HG02642 (cell line): ENCODE measurements around the gene SCLY.
"Not testable (repeated sequence)": the region's sequence is repeated elsewhere in the genome, so short reads cannot be mapped to it uniquely, and the experiment has no call there.

ENCODE experiments used
- ATAC-seq: cut with Tn5 transposase; IDR thresholded peaks from one replicate; pipeline ENCODE4 v1.9.1; 2021; ENCODE audit warnings: mild to moderate bottlenecking; ENCODE audit not compliant: unreplicated experiment, poor library complexity

Gene SCLY

DNA sequence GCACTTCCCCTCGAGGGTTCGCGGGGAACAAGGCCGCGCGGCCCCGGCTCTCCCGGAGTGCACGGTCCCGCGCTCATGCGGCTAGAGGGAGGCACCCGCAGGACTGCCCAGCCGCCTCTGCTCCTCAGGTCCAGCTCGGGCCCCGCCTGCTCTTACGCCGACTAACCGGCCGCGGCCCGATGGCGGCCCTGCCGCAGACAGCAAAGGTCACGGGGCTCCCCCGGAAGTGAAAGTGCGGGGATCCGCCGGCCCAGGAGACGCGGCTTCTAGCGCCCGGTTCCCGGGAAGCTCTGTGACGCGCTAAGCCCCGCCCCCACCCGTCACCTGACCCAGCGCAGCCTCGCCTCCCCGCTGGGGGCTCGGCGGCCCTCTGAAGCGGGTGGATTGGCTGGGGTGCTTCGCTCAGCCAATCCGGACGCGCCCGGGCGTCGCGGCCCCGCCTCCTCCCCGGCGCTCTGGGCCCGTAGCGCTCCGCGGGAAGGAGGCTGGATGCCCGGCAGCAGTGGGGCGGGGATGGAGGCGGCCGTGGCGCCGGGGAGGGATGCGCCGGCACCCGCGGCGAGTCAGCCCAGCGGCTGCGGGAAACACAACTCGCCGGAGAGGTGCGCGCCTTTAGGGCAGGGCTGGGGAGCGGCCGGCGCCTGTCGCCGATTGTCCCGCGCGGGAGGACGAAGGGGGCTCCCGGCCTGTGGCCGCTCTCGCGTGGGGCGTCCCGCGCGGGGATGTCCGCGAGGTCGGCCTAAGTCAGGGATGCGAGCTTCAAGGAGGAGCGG, at the start of gene SCLY:
Gene SCLY, plus strand, starts transcription at position 460 of the 773 bp plus-strand sequence. Its CDS starts 54 bp downstream, at position 514.
- ATAC-seq, result peak; percentile 97

DNA sequence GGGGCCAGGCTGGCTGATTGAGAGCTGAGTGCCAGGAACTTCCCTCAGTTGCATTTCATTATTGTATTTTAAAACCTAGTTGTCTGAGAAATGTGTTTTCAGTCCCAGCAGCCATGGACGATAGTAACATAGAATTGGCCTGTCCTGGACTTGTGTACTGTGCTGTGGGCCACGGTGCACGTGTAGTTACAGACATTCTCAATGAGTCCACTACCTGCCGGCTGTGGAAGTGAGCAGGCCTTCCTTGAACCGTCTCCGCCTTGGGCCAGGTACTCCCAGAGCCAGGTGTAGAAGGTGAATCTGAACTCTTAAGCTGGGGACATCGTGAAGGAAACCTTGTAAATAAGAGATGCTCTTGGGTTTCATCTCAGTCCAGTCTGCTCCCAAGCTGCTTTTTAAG, 47.0 kb upstream of the SCLY start:
- ATAC-seq, result no peak

DNA sequence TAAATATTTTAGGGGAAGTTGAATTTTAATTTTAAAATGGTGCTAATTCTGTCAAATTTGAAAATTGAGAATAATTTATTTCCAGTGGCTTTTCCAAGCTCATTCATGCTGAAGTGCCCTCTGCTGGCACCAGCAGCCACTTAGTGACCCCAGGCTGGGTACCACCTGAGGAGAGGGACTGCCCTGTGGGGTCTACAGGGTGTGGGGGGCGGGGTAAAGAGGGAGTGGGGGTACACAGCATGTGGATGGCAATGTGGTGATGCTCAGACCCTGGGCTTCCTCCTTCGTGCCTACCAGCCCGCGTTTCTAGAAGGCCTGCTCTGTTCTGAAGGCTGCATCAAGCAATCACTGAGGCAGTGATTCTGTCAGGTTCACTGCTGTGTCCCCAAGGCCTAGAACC, 45.1 kb upstream of the SCLY start:
- ATAC-seq, result no peak

DNA sequence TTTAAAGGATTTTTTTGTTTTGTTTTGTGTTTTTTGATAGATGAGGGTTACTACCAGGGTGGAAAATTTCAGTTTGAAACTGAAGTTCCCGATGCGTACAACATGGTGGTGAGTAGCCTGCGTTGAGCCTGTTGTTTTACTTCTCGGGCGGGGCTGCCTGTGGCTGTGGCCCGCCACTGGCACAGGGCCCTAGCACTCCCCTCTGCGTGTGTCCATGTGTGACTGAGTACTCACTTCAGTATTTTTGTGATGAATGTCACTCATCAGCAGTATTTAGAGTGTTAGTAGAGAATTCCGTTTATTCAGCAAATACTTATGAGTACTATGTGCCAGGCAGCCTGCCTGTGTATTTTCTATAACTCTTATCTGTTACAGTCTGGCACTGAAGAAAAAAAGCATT, 44.3 kb upstream of the SCLY start:
- no peak for ATAC-seq

- no peak for ATAC-seq
Measured at GRCh38 chr2:238019962-238020361, 40.8 kb upstream of the SCLY start.

DNA sequence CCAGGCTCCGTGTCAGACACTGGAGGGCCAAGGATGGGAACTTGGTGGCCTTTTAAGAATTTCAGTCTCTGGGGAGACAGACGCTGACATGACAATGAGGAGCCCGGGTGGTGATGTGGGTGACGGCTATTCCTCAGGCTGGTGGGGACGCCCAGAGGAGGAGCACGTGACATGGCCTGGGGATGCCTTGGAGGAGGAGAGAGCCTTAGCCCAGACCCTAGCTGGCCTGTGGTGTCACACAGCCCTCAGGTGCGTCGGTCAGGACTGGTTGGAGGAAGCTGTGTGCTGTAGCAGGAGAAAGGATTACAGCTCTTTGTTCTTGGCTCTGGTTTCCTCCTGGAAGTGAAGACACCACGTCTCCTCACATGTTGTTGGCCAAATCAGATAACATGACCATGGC, 40.0 kb upstream of the SCLY start:
- ATAC-seq, result no peak

DNA sequence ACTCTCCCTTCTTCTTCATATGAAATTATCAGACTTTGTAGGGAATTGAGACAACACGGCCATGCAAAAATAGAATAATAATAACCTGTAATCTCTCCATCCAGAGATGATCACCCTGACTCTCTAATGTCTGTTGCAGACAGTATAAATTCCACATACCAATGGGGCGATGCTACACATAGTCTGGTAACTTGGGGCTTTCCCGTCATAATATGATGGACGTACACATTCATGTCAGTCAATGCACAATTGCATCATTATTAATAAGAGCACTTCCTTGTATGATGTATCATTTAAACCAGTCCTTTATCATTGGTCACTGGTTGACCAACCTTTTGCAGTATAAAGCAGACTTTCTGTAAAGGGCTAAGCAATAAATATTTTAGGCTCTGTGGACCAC, 39.5 kb upstream of the SCLY start:
- no peak for ATAC-seq

DNA sequence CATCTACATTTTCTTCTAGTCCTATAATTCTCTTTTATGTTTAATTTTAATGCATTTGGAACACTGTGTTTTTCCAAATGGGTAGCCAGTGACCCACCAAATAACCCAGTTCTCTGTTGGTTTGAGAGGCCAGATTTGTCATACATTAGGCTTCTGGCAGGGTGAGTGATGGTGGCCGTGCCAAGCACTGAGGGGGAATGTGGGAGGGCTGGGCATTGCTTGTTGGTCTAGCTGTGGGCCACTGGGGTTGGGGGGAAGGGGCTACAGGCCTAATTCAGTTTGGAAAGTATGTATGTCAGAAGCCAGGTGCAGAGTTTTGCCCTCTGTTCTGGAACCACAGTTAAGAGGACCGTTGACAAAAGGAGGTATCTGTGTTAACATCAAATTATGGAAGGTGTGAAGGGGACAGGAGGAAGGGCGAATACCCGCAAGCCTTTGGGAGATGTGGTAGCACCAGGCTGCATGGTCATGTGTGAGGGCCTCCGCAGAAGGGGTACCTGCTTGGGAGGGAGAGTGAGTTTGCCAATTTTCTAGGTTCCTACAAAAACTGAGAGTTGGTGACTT, 38.1 kb upstream of the SCLY start:
- no peak for ATAC-seq

DNA sequence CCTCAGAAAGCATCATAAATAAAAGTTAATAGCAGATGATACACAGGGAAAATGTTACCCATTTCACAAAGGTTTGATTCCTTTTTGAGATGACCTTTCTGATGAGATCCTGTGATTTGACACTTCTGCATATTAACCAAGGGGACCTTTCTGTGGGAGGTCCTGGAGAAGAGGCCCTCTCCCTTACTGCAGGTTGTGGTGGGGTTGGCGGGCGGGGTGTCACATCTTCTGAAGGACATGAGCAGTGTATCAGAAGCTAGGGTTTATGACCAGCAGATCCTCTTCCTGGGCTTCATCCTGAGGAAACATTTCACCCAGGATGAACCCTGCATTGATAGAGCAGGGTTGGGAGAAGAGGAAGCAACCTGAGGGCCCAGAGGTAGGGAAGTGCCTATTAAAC, 37.2 kb upstream of the SCLY start:
- ATAC-seq, result no peak

- ATAC-seq, result no peak
Measured at GRCh38 chr2:238024986-238025385, 35.8 kb upstream of the SCLY start.

GRCh38 chr2:238025741-238026360, 35.0 kb upstream of the SCLY start:
- no peak for ATAC-seq

- ATAC-seq, result no peak
Measured at GRCh38 chr2:238027058-238027457, 33.7 kb upstream of the SCLY start.

DNA sequence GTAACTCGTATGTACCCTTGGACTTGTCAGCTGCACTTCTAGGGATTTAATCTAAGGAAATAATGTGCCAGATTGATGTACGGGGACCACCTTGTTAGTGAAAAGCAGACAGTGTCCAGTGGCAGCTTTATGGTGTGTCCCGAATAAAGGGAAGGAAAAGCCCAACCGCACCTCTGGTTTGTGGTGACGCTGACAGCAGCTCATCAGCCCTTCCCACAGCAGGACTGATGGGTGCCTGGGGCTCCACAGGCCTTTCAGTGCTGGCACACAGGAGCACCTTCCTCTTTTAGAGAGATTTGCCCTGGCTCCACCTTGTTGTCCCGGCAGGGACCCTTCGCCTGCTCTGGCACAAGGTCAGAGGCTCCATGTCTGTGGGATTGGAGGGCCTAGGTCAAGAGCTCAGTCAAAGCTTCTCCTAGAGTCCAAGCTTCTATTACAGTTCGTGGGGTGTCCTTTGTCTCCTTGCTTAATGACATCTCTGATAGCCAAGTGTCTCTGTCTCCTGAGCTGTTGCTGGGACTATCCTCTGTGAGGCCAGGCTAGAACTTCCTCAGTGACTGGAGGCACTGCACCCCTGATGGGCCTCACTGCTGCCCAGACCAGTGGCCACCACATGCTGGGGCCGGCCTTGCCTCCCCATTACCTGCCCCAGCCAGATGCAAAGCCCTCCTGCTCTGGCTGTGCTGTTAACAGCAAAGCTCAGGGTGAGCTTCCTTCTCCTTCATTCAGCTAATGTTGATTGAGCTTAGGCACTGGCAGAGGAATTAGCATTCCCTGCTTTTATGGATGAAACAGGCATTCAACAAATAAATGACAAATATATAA, 33.0 kb upstream of the SCLY start:
- ATAC-seq, result no peak

DNA sequence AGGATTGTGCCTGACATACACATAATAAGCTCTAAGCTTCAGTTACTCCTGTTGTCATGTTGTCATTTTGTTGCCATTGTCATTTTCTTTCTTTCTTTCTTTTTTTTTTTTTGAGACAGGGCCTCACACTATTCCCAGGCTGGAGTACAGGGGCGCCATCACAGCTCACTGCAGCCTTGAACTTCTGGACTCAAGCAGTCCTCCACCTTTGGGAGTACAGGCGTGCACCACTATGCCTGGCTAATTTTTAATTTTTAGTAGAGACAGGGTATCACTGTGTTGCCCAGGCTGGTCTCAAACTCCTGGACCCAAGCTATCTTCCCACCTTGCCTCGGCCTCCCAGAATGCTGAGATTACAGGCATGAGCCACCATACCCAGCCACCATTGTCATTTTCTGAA, 30.9 kb upstream of the SCLY start:
- no peak for ATAC-seq

- no peak for ATAC-seq
Measured at GRCh38 chr2:238030422-238031155, 30.2 kb upstream of the SCLY start.

- no peak for ATAC-seq
Measured at GRCh38 chr2:238031751-238032150, 29.1 kb upstream of the SCLY start.

- no peak for ATAC-seq
Measured at GRCh38 chr2:238032755-238033337, 28.0 kb upstream of the SCLY start.

- not testable (repeated sequence) for ATAC-seq
Measured at GRCh38 chr2:238033991-238034390, 26.8 kb upstream of the SCLY start.

DNA sequence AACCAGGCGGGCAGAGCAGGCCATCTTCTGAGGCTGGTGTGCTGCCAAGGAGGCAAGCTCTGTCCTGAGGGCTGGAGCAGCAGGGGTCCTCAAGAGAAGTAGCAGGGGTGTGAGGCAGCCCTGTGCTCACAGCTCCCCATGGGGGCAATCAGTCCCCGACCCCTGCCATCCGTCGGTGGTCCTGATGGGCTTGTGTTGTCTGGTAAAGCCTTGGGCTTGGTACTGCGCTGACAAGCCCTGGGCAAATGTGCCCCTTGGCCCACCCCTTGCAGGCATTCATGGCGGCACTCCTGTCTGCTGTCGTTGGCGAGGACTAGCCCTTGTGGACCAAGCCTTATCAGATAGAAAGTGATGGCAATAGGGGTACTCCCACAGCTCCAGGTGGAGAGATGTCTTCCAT, 22.6 kb upstream of the SCLY start:
- no peak for ATAC-seq

- no peak for ATAC-seq
Measured at GRCh38 chr2:238039151-238039550, 21.6 kb upstream of the SCLY start.
